Measurements from ENCODE around the gene MLIP. TPM values are rescaled to one million over a fixed set of nuclear protein-coding genes. Genes with fewer than 3 reads are reported as not detected.

Gene MLIP
- total RNA-seq, 1 donor from 2014 or later: 0.44 TPM

DNA sequence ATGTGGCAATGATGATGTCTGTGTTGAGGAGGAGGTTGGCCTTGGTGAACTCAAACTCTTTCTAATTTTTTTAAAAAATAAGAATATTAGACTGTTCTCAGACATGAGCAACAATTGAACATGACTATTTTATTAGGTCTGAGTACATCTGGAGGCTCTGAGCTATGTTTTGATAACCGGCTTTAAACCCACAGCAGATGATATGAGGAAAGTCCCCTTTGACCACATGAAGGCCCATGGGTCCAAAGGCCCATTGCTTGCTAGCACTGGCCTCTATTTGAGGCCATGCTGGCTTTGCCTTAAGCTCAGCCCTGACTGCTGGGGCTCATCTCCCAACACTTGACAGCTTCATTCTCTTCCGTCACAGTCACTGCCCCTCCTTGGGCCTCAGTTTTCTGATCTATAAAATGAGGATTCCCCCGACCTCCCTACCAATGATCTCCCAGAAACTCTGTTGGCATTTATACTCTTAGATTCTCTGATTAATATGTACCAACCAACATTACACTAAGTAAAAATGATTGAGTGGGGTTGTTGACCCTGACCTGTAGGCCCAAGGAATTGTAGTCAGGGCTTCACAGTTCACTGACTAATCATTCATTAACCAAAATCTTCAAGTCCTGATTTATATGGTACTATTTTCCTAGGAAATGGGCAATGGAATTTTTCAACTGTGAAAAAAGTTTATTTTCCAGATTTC lies 173.1 kb downstream of the MLIP start:
- DNase-seq: no peak
- Mint-ChIP-seq H3K9me3 (ENCODE audit: unreplicated experiment) (no peaks in the 10 kb centered on the region), H3K4me3 (ENCODE audit: unreplicated experiment) (no peak overlapping the region), H3K27ac (ENCODE audit: unreplicated experiment) (no peak overlapping the region), H3K27me3 (ENCODE audit: unreplicated experiment) (no peaks in the 10 kb centered on the region), H3K36me3 (ENCODE audit: unreplicated experiment) (no peaks in the 10 kb centered on the region), H3K4me1 (ENCODE audit: low read depth, unreplicated experiment) (no peaks in the 10 kb centered on the region)
- TF ChIP-seq, protein P1, sequence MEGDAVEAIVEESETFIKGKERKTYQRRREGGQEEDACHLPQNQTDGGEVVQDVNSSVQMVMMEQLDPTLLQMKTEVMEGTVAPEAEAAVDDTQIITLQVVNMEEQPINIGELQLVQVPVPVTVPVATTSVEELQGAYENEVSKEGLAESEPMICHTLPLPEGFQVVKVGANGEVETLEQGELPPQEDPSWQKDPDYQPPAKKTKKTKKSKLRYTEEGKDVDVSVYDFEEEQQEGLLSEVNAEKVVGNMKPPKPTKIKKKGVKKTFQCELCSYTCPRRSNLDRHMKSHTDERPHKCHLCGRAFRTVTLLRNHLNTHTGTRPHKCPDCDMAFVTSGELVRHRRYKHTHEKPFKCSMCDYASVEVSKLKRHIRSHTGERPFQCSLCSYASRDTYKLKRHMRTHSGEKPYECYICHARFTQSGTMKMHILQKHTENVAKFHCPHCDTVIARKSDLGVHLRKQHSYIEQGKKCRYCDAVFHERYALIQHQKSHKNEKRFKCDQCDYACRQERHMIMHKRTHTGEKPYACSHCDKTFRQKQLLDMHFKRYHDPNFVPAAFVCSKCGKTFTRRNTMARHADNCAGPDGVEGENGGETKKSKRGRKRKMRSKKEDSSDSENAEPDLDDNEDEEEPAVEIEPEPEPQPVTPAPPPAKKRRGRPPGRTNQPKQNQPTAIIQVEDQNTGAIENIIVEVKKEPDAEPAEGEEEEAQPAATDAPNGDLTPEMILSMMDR (IDR thresholded peaks at IDR 0.05; ENCODE audit: partially characterized antibody, unreplicated experiment): no peak

DNA sequence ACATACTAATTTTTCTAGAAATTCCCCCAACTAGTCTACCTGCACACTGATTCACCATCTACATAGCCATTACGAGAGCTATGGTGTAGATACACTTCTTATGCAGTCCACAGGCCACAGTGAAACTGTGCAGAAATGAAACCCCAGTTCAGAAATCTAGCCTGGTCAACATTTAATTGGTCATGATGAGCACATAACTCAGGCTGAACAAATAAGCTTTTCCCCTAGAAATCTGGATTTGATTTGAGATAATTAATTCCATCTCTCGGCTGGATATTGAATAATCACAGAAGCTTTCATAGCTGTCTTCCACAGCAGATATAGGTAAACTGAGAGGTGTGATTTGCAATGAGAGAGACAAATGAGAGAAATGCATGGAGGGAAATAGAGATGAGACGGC lies 174.4 kb downstream of the MLIP start:
- no peak overlapping the region for H3K4me3 Mint-ChIP-seq (ENCODE audit: unreplicated experiment)
- no peak for DNase-seq
- H3K4me1 Mint-ChIP-seq (ENCODE audit: low read depth, unreplicated experiment): no peaks in the 10 kb centered on the region
- no peaks in the 10 kb centered on the region for H3K9me3 Mint-ChIP-seq (ENCODE audit: unreplicated experiment)
- no peak overlapping the region for H3K27ac Mint-ChIP-seq (ENCODE audit: unreplicated experiment)
- H3K36me3 Mint-ChIP-seq (ENCODE audit: unreplicated experiment): no peaks in the 10 kb centered on the region
- TF ChIP-seq, protein P1 (IDR thresholded peaks at IDR 0.05; ENCODE audit: partially characterized antibody, unreplicated experiment): no peak
- H3K27me3 Mint-ChIP-seq (ENCODE audit: unreplicated experiment): no peaks in the 10 kb centered on the region

DNA sequence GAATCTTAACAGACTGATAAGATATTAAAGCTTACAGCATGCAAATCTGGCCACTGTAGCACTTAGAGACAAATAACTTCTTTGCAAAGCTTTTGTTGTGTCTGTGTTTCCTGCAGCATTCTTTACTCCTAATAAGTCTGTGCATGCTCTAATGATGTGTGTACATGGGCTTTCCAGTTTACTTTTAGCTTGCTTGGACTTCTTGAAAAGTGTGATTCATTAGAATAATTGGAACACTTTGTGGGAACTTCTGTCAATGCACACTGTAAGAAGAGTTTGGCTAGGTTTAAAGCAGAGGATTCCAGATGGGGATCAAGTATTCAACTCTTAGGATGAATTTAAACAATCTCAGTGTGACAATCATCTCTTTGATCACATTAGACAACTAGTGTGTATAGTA lies 174.9 kb downstream of the MLIP start:
- no peak for DNase-seq
- Mint-ChIP-seq H3K4me3 (ENCODE audit: unreplicated experiment) (no peak overlapping the region), H3K27me3 (ENCODE audit: unreplicated experiment) (peaks cover 2% of the 10 kb centered on the region), H3K36me3 (ENCODE audit: unreplicated experiment) (no peaks in the 10 kb centered on the region), H3K4me1 (ENCODE audit: low read depth, unreplicated experiment) (no peaks in the 10 kb centered on the region), H3K27ac (ENCODE audit: unreplicated experiment) (no peak overlapping the region), H3K9me3 (ENCODE audit: unreplicated experiment) (no peaks in the 10 kb centered on the region)
- TF ChIP-seq, protein P1 (IDR thresholded peaks at IDR 0.05; ENCODE audit: partially characterized antibody, unreplicated experiment): no peak

DNA sequence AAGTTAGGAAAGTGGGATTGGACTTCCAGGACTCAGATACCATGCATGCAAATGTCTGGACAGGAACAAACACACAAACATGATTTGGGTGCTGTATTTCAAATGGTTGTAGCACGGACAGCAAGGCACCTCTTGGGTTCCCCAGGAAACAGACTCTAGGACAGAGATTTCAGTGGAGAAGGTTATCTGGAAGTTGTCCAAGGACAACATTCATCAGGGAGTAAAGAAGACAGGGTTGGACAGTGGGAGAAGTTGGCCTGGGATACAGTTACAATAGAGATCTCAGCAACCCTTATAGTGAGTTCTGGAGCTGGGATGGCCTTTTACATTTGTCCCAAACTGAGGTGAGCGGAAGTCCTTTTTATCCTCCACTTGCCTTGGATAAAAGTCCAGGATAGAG lies 177.2 kb downstream of the MLIP start:
- Mint-ChIP-seq H3K27me3 (ENCODE audit: unreplicated experiment) (peaks cover 2% of the 10 kb centered on the region), H3K36me3 (ENCODE audit: unreplicated experiment) (no peaks in the 10 kb centered on the region), H3K4me3 (ENCODE audit: unreplicated experiment) (no peak overlapping the region), H3K4me1 (ENCODE audit: low read depth, unreplicated experiment) (no peaks in the 10 kb centered on the region), H3K27ac (ENCODE audit: unreplicated experiment) (no peak overlapping the region), H3K9me3 (ENCODE audit: unreplicated experiment) (peaks cover 1% of the 10 kb centered on the region)
- DNase-seq: no peak
- TF ChIP-seq, protein P1 (IDR thresholded peaks at IDR 0.05; ENCODE audit: partially characterized antibody, unreplicated experiment): no peak

DNA sequence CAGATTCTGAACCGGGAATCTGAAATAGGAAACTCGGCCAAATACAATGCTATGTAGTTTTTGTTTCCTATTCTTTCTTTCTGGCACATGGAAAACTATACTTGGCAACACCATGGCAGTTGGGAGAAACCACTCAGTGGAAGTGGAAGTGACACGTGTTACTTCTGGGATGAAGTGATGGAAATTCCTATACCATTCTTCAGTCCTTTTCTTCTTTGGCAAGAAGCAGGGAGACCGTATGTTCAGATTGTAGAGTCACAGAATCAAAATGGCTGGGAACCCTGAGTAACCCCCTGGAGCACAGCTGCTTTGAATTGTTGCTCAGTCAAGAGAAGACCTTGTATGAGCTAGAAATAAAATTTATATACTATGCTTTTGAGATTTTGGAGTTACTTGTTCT lies 178.2 kb downstream of the MLIP start:
- no peak overlapping the region for H3K27ac Mint-ChIP-seq (ENCODE audit: unreplicated experiment)
- no peak for DNase-seq
- no peaks in the 10 kb centered on the region for H3K4me1 Mint-ChIP-seq (ENCODE audit: low read depth, unreplicated experiment)
- no peak overlapping the region for H3K4me3 Mint-ChIP-seq (ENCODE audit: unreplicated experiment)
- peaks cover 1% of the 10 kb centered on the region for H3K9me3 Mint-ChIP-seq (ENCODE audit: unreplicated experiment)
- TF ChIP-seq, protein P1 (IDR thresholded peaks at IDR 0.05; ENCODE audit: partially characterized antibody, unreplicated experiment): no peak
- no peaks in the 10 kb centered on the region for H3K36me3 Mint-ChIP-seq (ENCODE audit: unreplicated experiment)
- H3K27me3 Mint-ChIP-seq (ENCODE audit: unreplicated experiment): peaks cover 2% of the 10 kb centered on the region
